Hepatocyte (in vitro differentiated cells): ENCODE results near the gene LOC101059915.

ENCODE experiments used
- EZH2 ChIP-seq: fragments of 200-600 bp; sonication (generic); IDR thresholded peaks from 2 replicates; pipeline ENCODE4 v1.6.1; 2016; ENCODE audit warnings: antibody characterized with exemption, mild to moderate bottlenecking, borderline replicate concordance
- TF ChIP-seq, protein P1 (sequence below): fragments of 200-600 bp; sonication (generic); IDR thresholded peaks from 2 replicates; pipeline ENCODE4 v1.5.1; 2016; ENCODE audit warnings: antibody characterized with exemption, mild to moderate bottlenecking; ENCODE audit not compliant: poor library complexity

DNA sequence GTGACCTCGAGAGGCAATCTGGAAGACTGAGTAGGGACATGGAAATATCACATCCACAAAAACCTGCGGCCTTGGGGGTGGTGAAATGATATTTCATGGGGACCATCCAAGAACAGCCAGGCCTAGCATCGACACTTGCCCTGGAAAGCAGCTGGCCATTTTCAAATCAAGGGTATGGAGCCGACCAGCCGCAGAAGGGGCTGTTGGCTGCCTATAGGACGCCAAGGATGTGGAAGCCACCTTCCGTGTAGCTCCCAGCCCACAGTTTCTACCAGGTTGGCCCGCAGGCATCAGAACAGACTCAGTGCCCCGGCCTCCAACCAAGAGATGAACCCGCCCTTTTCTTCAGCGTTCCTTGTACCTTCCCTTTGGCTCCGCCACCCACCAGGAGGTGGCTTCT is 5.4 kb upstream of the LOC101059915 start:
- TF ChIP-seq EZH2 = no peak
- TF ChIP-seq, protein P1, sequence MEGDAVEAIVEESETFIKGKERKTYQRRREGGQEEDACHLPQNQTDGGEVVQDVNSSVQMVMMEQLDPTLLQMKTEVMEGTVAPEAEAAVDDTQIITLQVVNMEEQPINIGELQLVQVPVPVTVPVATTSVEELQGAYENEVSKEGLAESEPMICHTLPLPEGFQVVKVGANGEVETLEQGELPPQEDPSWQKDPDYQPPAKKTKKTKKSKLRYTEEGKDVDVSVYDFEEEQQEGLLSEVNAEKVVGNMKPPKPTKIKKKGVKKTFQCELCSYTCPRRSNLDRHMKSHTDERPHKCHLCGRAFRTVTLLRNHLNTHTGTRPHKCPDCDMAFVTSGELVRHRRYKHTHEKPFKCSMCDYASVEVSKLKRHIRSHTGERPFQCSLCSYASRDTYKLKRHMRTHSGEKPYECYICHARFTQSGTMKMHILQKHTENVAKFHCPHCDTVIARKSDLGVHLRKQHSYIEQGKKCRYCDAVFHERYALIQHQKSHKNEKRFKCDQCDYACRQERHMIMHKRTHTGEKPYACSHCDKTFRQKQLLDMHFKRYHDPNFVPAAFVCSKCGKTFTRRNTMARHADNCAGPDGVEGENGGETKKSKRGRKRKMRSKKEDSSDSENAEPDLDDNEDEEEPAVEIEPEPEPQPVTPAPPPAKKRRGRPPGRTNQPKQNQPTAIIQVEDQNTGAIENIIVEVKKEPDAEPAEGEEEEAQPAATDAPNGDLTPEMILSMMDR = no peak
